Measurements from ENCODE around the gene DESI1.
"Not testable (repeated sequence)": the region's sequence is repeated elsewhere in the genome, so short reads cannot be mapped to it uniquely, and the experiment has no call there.

Gene DESI1

DNA sequence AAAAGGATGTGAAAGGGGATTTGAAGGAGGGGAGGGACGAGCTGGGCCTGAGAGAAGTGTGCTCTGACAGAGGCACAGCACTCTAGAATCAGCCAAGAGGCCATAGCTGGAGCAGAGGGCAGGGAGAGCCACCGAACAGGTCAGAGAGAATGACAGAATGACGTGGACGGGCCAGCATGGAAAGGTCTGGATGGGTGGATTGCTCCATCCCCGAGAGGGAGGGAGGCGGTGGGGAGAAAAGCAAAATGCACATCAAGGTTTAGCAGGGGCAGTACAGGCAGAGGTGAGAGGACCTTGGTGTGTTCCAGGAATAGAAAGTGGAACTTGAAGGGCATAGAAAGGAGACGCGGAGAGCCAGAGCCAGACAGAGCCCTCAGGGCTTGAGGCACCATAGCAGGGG lies 38.1 kb downstream of the DESI1 start:
- DNase-seq: no peak

- DNase-seq: no peak
Measured at GRCh38 chr22:41579997-41580355, 40.9 kb downstream of the DESI1 start.

DNA sequence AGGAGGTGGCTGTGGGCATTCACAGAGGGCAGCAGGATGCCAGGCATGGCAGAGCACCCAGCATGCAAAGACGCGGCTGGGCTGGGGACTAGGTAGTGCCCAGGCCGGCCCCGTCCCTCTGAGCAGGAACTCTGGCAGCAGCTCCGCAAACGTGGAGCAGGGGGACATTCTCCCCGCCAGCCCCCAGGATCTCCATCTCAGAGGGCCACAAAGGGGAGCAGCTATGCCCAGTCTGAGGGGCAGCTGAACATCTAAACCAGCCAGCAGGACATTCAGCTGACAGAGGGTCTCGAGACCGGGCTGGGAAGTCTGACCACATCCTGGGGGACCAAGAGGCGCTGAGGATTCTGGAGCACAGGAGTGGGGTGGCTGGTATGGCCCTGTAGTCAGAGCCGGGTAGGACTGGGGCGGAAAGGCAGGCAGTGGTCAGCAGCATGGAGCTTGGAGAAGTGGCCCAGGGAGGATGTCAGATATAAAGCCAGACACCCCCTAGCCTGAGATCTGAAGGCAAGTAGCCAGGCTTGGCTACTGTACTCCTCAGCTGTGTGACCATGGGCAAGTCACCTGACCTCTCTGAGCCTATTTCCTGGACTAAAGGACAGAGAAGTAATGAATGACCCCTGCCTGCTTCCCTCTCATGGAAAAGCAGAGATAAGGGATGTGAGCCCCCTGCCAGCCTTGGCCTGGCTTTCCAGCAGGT lies 41.4 kb downstream of the DESI1 start:
- DNase-seq: no peak

GRCh38 chr22:41578818-41579217 lies 42.0 kb downstream of the DESI1 start:
- no peak for DNase-seq

DNA sequence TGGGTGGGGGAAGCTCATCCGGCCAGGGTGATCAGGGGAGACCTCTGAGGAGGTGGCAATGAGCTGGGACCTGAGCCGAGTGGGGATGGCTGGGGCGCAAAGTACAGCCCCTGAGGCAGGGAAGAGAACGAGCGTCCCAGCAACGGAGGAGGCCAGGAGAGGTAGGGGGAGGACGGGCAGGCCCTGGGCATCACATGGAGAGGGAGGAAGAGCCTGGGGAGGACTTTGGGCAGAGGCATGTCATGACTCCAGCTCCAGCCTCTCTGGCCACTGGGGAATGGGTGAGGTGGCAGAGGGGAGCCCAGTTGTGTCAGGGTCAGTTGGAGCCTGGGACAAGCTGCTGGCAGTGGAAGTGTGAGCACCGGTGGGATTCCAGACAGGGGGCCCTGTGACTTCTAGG lies 42.7 kb downstream of the DESI1 start:
- DNase-seq: no peak

- no peak for DNase-seq
Measured at GRCh38 chr22:41576877-41577276, 44.0 kb downstream of the DESI1 start.

- DNase-seq: no peak
Measured at GRCh38 chr22:41575533-41575932, 45.3 kb downstream of the DESI1 start.

GRCh38 chr22:41574847-41575381 lies 45.9 kb downstream of the DESI1 start:
- no peak for DNase-seq

- DNase-seq: no peak
Measured at GRCh38 chr22:41573677-41574076, 47.2 kb downstream of the DESI1 start.

GRCh38 chr22:41572305-41572704 lies 48.5 kb downstream of the DESI1 start:
- DNase-seq: not testable (repeated sequence)

DNA sequence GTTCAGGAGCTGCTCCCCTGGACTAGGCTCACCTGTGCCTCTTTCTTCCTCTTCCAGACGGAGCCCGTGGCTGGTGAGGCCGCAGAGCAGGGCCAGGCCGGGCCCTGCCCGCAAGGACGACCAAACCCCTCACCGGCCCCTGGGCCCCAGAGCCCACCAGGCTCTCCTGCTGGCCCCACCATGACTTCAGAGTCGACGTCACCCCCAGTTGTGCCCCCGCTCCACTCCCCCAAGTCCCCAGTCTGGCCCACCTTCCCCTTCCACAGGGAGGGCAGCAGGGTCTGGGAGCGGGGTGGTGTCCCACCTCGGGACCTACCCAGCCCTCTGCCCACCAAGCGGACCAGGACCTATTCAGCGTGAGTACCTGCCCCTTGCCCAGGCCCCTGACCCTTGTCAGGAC lies 49.1 kb downstream of the DESI1 start:
- DNase-seq: no peak

DNA sequence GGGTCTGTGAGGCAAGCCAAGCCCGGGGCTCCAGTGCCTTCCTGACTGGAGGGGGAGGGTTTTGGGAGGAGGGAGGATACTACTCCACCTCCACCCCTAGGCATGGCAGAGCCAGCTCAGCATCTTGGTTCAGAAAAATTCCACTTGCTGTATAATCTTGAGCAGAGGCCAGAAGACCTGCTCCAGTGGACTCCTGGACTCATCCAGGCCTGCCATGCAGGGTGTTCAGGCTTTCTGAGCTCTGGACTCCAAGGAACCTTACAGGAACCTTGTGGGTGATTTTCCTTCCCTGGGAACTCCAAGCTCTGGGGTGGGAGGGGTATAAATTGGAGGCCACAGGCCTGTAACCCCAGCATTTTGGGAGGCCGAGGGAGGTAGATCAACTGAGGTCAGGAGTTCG lies 50.6 kb downstream of the DESI1 start:
- no peak for DNase-seq

DNA sequence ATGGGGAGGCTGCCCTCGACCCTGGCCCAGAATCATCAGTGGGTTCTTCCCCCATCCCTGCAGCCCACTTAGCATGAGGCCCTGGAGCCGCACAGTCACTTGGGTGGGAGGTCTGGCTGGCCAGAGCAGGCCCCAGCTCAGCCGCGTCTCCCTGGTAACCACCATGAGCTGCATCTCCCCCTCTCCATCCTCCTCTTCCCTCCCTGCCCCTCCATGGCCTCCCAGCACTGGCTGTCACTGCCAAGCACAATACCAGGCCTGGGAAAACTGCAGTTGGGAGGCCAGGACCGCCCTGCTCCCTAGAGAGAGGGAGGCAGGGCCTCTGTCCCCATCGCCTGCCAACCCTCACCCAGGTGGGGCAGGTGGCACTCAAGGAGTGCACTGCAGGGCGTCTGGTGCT lies 52.0 kb downstream of the DESI1 start:
- no peak for DNase-seq

DNA sequence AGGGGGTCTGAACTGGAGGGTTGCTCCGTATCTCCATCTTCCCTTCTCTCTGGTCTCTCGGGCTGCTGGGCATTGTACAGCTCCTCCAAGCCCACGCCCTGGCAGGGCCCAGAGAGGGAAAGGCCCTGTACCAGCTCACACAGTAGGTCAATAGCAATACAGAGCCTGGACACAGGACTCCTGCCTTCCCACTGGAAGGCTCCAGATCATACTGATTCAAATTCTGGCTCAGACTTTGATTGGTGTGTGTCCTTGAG lies 53.4 kb downstream of the DESI1 start:
- no peak for DNase-seq

DNA sequence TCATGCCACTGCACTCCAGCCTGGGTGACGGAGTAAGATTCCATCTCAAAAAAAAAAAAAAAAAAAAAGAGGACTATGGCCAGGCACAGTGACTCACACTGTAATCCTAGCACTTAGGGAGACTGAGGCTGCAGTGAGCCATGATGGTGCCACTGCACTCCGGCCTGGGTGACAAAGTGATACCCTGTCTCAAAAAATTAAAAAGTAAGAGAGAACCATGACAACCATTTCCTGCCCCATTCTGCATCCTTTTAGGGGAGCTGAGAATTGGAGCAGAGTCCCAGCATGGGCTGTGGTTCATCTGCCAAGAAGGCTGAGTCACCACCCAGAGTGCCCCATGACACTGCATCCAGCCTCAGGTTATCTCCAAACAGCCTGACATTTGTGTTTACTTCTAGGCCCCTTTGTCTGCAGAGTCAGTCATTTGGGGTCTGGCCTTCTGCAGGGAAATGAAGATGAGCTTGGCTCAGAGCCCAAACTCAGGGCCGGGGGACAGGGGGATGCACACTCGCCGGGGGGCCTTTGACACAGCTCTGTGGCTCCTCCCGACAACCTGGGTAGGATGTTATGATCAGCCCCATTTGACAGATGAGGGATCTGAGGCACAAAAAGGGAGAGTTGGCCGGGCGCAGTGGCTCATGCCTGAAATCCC lies 55.3 kb downstream of the DESI1 start:
- DNase-seq: no peak

DNA sequence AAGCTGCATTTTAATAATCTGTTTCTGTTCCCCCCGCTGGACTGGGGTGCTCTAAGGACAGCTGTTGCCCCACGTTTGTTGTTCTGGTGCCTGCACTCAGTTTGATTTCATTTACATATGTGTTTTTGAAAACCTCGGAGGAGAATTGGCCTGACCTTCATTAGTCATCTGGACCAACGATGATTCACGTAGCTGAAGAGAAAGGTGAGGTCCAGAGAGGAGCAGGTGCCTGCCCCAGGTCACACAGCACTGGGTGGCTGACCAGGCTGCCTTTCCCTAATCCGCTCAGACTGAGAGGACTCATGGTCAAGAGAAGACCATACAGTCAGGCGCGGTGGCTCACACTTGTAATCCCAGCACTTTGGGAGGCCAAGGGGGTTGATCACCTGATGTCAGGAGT lies 56.3 kb downstream of the DESI1 start:
- DNase-seq: no peak

DNA sequence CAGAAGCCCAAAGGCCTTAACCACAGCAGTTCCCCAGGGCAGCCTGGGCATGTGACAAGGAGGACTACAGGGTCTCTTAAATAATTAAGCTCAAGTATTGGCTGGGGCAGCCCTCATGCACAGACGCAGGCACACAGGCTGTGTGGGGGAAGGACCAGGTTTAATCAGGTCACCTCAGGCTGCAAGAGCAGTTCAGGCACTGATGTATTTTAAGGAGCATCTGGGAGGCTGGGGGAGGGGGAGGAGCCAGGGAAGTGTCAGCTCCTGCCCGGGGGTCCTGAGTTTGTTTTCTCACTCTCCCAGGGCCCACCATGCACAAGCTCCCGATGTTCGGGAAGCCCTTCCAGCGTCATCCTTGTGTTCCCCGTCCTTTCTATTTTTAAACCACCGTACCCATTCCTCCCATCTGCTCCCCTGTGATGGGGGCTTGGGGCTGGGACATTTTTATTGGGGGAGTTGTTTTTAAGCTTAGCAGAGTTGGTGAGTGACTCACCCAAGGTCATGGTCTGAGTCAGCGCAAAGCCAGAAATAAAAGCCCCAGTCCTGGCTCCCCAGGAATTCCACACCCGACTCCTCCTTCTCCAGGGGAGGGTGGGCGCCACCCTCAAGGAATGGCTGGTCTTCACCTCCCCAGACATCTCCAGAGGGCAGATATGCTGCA lies 57.7 kb downstream of the DESI1 start:
- no peak for DNase-seq

GRCh38 chr22:41562461-41562860 lies 58.4 kb downstream of the DESI1 start:
- no peak for DNase-seq

DNA sequence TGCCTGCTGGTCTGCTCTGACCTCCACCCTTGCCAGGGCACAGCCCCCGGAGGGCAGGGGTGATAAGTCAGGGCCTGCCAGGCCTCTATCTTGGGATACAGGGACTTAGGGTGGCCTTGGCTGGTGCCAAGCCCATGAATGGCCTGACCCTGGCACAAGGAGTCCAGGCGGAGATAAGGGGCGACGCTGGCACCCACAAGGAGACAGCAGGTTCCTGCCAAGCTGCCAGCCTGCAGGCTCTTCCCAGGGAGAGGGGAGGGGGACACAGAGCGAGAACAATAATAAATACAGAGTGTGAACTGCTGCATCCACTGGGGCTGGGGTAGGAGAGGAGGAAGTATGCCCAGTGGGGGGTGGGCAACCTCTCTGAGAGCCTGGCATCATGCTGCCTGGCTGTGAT lies 59.1 kb downstream of the DESI1 start:
- no peak for DNase-seq

DNA sequence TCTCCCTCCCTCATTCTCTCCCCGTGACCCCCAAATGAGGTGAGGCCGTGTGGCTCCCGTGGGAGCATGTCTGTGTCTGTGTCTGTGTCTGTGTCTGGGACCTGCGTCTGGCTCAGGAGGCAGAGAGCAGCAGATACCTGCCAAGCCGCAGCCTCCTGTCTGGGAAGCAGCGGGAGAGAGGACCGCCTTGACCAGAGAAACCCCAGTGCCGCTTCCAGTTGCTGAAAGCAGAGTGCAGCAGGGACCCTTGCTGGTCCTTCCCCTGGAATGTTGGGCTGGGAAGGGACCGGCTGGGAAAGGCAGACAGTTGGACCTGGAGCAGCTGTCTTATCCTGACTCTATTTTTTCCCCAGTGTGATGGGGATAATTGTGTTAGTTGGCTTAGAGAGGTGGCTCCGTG lies 59.5 kb downstream of the DESI1 start:
- no peak for DNase-seq

DNA sequence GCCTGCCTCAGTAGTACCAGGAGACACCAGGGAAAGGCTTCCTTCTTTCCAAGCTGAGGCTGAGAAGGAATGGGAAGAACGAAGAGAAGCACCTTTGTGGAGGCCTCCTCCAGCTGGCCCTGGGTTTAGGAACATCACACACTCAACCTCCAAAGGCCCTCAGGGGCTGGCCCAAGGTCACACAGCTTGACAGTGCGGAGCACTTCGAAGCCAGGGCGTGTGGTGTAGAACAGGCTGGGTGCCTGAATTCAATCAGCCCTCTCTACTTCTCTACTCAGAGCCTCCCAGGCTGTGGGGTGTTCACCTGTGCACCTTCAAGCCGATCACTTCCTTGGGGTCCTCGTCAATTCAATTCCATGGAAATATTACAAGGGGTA lies 60.8 kb downstream of the DESI1 start:
- no peak for DNase-seq

DNA sequence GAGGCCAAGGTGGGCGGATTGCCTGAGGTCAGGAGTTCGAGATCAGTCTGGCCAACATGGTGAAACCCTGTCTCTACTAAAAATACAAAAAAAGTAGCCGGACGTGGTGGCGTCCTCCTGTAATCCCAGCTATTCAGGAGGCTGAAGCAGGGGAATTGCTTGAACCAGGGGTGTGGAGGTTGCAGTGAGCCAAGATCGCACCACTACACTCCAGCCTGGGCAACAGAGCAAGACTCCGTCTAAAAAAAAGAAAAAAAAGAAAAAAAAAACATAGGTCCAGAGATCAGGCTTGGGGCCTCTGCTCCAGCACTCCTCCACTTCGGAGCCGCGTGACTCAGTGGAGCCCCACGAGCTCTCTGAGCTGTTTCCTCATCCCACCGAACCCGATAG lies 62.6 kb downstream of the DESI1 start:
- not testable (repeated sequence) for DNase-seq

GRCh38 chr22:41557401-41558240 lies 63.2 kb downstream of the DESI1 start:
- no peak for DNase-seq

- DNase-seq: no peak
Measured at GRCh38 chr22:41556561-41556960, 64.3 kb downstream of the DESI1 start.
